ENCODE results near the gene CREB3L1.

The CREB3L1 gene

GRCh38 chr11:46345881-46346484 lies 68.5 kb downstream of the CREB3L1 start:
- H3K4me3 ChIP-seq (ENCODE audit: low read depth, low read length), result peak overlapping the region; percentile 75
- DNase-seq (ENCODE audit: low read depth), result peak; percentile 49
- no peak for TF ChIP-seq CTCF (IDR thresholded peaks at IDR 0.05; ENCODE audit: insufficient read depth, low read depth, low read length, missing control alignments)

- H3K4me3 ChIP-seq (ENCODE audit: low read depth, low read length), result peak within 1 kb of the TSS; percentile 86
- DNase-seq (ENCODE audit: low read depth), result peak; percentile 93
- peak; percentile 75 for TF ChIP-seq CTCF (IDR thresholded peaks at IDR 0.05; ENCODE audit: insufficient read depth, low read depth, low read length, missing control alignments)
Observed at GRCh38 chr11:46346886-46347636, 69.6 kb downstream of the CREB3L1 start, which contains the start of gene DGKZ. Gene DGKZ, plus strand, starts transcription at chr11:46347463. Its CDS starts 197 bp downstream, at chr11:46347660.

- no peak for DNase-seq (ENCODE audit: low read depth)
- peak overlapping the region; percentile 86 for H3K4me3 ChIP-seq (ENCODE audit: low read depth, low read length)
- no peak for TF ChIP-seq CTCF (IDR thresholded peaks at IDR 0.05; ENCODE audit: insufficient read depth, low read depth, low read length, missing control alignments)
Observed at GRCh38 chr11:46347637-46348311, 70.3 kb downstream of the CREB3L1 start.

- H3K4me3 ChIP-seq (ENCODE audit: low read depth, low read length), result peak overlapping the region; percentile 86
- peak; percentile 68 for DNase-seq (ENCODE audit: low read depth)
- TF ChIP-seq CTCF (IDR thresholded peaks at IDR 0.05; ENCODE audit: insufficient read depth, low read depth, low read length, missing control alignments), result no peak
Observed at GRCh38 chr11:46348566-46349401, 71.3 kb downstream of the CREB3L1 start.

GRCh38 chr11:46350695-46351094 lies 73.2 kb downstream of the CREB3L1 start:
- no peak for TF ChIP-seq CTCF (IDR thresholded peaks at IDR 0.05; ENCODE audit: insufficient read depth, low read depth, low read length, missing control alignments)
- DNase-seq (ENCODE audit: low read depth), result no peak
- H3K4me3 ChIP-seq (ENCODE audit: low read depth, low read length), result no peak overlapping the region

- H3K4me3 ChIP-seq (ENCODE audit: low read depth, low read length), result no peak overlapping the region
- no peak for TF ChIP-seq CTCF (IDR thresholded peaks at IDR 0.05; ENCODE audit: insufficient read depth, low read depth, low read length, missing control alignments)
- no peak for DNase-seq (ENCODE audit: low read depth)
Observed at GRCh38 chr11:46351148-46351547, 73.7 kb downstream of the CREB3L1 start.

Data from GM12865 (cell line).